Liver (tissue), 3 donors: Measurements from ENCODE around the gene TSPYL2.

ENCODE experiments used
- FOXA1 ChIP-seq: IDR thresholded peaks from 2 replicates; pipeline ENCODE4 v1.6.1; 2016; ENCODE audit warnings: antibody characterized with exemption
- JUND ChIP-seq, 2 donors: IDR thresholded peaks; 2 replicates each; pipeline ENCODE4 v1.6.1; 2016; ENCODE audit warnings: antibody characterized with exemption in 2 of 2
- RXRA ChIP-seq, 2 donors: IDR thresholded peaks; 2 replicates each; pipeline ENCODE4 v1.6.1; 2017 to 2018; ENCODE audit warnings: antibody characterized with exemption in 2 of 2, mild to moderate bottlenecking in 1 of 2
- SP1 ChIP-seq: IDR thresholded peaks from 2 replicates; pipeline ENCODE4 v1.6.1; 2018; ENCODE audit warnings: antibody characterized with exemption, mild to moderate bottlenecking
- TF ChIP-seq, protein P1 (sequence below): fragments of 150-350 bp; IDR thresholded peaks from 2 replicates; pipeline ENCODE4 v1.5.1; 2017; ENCODE audit warnings: improper control_type of control experiment, low read depth, low read length; ENCODE audit not compliant: missing input control
- TF ChIP-seq, protein P2 (sequence below): IDR thresholded peaks from 2 replicates; pipeline ENCODE4 v1.6.1; 2016; ENCODE audit warnings: antibody characterized with exemption, mild to moderate bottlenecking
- TF ChIP-seq, protein P3 (sequence below): IDR thresholded peaks from 2 replicates; pipeline ENCODE4 v1.6.1; 2016; ENCODE audit warnings: antibody characterized with exemption
- donor health status: healthy.
- donor health status: healthy.

DNA sequence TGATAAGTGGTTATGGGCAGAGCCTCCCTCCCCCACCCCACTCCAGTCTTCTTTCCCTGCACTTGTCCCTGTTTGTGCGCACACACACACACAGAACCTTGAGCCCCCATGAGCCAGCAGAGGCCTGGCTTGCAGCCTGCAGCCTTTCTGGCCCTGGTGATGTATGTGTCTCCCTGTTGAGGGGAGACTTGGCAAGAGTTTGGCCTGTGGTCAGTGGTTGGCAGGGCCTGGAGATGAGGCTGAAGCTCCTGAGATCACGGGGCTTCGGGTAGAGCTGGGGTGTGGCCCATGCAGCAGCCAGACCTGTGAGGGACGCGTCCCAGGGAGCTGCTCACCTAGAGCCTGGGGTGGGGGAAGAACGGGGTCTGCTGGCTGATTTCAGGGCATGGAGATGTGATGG is 31.3 kb upstream of the TSPYL2 start:
- TF ChIP-seq, protein P1, sequence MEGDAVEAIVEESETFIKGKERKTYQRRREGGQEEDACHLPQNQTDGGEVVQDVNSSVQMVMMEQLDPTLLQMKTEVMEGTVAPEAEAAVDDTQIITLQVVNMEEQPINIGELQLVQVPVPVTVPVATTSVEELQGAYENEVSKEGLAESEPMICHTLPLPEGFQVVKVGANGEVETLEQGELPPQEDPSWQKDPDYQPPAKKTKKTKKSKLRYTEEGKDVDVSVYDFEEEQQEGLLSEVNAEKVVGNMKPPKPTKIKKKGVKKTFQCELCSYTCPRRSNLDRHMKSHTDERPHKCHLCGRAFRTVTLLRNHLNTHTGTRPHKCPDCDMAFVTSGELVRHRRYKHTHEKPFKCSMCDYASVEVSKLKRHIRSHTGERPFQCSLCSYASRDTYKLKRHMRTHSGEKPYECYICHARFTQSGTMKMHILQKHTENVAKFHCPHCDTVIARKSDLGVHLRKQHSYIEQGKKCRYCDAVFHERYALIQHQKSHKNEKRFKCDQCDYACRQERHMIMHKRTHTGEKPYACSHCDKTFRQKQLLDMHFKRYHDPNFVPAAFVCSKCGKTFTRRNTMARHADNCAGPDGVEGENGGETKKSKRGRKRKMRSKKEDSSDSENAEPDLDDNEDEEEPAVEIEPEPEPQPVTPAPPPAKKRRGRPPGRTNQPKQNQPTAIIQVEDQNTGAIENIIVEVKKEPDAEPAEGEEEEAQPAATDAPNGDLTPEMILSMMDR: no peak
- TF ChIP-seq RXRA (IDR thresholded peaks at IDR 0.05) (no peak), JUND (IDR thresholded peaks at IDR 0.05) (no peak), FOXA1 (no peak), SP1 (no peak)
- TF ChIP-seq, protein P2, sequence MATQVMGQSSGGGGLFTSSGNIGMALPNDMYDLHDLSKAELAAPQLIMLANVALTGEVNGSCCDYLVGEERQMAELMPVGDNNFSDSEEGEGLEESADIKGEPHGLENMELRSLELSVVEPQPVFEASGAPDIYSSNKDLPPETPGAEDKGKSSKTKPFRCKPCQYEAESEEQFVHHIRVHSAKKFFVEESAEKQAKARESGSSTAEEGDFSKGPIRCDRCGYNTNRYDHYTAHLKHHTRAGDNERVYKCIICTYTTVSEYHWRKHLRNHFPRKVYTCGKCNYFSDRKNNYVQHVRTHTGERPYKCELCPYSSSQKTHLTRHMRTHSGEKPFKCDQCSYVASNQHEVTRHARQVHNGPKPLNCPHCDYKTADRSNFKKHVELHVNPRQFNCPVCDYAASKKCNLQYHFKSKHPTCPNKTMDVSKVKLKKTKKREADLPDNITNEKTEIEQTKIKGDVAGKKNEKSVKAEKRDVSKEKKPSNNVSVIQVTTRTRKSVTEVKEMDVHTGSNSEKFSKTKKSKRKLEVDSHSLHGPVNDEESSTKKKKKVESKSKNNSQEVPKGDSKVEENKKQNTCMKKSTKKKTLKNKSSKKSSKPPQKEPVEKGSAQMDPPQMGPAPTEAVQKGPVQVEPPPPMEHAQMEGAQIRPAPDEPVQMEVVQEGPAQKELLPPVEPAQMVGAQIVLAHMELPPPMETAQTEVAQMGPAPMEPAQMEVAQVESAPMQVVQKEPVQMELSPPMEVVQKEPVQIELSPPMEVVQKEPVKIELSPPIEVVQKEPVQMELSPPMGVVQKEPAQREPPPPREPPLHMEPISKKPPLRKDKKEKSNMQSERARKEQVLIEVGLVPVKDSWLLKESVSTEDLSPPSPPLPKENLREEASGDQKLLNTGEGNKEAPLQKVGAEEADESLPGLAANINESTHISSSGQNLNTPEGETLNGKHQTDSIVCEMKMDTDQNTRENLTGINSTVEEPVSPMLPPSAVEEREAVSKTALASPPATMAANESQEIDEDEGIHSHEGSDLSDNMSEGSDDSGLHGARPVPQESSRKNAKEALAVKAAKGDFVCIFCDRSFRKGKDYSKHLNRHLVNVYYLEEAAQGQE: no peak
- TF ChIP-seq, protein P3, sequence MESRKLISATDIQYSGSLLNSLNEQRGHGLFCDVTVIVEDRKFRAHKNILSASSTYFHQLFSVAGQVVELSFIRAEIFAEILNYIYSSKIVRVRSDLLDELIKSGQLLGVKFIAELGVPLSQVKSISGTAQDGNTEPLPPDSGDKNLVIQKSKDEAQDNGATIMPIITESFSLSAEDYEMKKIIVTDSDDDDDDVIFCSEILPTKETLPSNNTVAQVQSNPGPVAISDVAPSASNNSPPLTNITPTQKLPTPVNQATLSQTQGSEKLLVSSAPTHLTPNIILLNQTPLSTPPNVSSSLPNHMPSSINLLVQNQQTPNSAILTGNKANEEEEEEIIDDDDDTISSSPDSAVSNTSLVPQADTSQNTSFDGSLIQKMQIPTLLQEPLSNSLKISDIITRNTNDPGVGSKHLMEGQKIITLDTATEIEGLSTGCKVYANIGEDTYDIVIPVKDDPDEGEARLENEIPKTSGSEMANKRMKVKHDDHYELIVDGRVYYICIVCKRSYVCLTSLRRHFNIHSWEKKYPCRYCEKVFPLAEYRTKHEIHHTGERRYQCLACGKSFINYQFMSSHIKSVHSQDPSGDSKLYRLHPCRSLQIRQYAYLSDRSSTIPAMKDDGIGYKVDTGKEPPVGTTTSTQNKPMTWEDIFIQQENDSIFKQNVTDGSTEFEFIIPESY: no peak
